Fibroblast of skin of abdomen (primary cell): ENCODE measurements around the gene UBTD1.

Experiments used
- DNase-seq: peaks from one replicate; pipeline ENCODE4 v3.0.0-alpha.2; 2013

UBTD1 gene

DNA sequence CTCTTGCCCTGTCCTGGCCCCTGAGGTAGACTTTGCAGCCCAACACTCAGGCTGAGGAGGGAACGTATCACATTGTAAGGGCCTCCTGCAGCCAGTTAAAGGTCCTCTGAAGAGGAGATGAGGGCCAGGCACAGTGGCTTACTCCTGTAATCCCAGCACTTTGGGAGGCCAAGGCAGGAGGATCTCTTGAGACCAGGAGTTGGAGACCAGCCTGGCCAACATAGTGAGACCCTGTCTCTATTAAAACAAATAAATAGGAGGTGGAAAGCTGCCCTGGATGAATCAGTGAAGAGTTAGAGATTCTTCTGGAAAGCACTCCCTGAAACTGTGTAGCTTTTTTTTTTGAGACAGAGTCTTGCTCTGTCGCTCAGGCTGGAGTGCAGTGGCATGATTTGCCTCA is 88.5 kb downstream of the UBTD1 start:
- no peak for DNase-seq

GRCh38 chr10:97589479-97589878 is 90.8 kb downstream of the UBTD1 start, which contains the start of gene C10orf62:
Gene C10orf62 (plus strand): TSS chr10:97589721. CDS start chr10:97589898, 177 bp downstream.
- DNase-seq = no peak

- DNase-seq = no peak
Observed at GRCh38 chr10:97590082-97590747, 91.5 kb downstream of the UBTD1 start.

GRCh38 chr10:97590748-97591495 is 92.2 kb downstream of the UBTD1 start:
- no peak for DNase-seq

DNA sequence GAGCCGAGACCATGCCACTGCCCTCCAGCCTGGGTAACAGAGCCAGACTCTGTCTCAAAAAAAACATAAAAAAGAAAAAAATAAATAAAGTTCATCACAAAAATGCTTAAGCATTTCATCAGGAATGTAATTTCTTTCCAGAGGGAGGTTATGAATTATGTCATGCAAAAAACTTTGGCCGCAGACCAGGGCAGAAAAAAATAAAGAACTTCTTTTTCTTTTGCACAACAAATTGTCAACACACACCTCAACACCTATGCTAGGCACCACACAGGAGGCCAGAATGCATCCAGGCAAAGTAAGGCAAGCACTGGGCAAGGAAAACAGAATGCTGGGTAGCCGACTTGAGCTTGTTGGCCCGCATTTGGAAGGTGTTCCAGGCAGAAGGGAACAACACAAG is 94.7 kb downstream of the UBTD1 start:
- DNase-seq = peak; percentile 18

DNA sequence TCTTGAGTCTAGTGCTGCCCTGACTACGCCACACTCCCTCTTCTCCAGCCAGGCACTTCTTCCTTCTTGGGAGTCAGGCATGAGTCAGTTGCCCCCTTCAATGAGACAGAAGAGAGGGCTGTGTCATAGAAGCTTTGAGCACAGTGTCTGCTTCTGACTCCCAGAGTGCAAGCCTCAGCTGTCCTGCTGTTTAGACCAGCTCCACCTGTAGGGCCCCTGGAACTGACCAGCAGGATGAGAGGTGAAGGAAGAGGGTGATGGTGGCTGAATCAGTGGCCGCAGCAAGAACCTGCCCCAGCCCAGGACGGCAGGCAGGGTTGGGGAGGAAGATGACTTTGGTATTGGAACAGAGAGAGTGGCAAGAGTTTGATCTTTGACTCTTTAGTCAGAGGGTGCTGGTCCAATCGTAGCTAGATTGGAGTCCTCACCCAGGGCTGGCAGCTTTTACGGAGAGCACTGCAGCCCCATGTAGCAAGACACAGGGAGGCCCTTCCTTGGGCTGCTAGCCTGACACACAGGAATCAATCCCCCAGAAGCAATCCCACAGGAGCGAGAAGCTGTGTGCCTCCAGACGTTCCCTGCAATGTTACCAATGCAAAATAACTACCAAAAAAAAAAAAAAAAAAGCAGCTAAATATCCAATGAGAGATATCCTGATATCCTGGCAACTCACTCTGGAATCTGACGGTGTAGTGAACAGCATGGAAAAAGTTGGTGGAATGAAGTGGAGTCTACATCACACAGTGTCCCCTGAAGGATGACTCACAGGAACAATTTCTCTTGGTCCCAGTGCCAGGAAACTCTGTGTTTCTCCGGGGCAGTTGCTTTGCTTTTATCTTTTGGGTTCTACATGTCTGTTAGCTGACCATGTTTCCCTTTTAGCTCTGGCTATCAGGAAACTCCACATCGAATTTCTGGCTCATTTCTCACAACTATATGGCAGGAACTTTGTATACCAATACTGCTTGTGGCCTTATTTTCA is 97.7 kb downstream of the UBTD1 start:
- DNase-seq = peak; percentile 80

- DNase-seq = no peak
Observed at GRCh38 chr10:97597778-97598177, 99.1 kb downstream of the UBTD1 start.

DNA sequence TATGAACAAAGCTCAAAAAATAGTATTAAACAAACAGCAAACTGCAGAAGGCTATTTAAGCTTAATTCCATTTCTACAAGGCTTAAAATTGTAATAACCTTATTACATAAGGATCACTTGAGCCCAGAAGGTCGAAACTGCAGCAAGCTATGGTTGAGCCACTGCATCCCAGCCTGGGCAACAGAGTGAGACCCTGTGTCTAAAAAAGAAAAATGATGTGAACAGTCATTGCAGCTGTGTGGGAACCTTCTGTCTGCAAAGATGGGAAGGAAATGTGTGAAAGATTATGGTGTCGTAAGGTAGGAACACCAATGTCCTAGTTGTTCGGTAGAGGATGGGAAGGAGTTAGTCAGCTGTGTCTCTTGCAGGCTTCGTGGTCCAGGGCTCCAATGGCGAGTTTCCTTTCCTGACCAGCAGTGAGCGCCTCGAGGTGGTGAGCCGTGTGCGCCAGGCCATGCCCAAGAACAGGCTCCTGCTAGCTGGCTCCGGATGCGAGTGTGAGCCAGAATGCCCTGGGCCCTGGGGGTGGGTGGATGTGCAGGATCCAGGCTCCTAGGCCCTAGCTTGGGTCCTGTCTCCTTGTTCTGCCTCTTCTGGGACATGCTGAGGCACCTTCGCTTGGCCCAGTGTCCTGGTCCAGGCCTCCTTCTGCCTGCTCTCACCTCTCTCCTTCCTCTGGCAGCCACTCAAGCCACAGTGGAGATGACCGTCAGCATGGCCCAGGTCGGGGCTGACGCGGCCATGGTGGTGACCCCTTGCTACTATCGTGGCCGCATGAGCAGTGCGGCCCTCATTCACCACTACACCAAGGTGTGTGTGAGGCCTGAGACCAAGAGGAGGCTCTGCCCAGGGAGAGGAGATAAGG is 99.9 kb downstream of the UBTD1 start:
- no peak for DNase-seq

GRCh38 chr10:97599272-97599619 is 100.5 kb downstream of the UBTD1 start:
- no peak for DNase-seq

DNA sequence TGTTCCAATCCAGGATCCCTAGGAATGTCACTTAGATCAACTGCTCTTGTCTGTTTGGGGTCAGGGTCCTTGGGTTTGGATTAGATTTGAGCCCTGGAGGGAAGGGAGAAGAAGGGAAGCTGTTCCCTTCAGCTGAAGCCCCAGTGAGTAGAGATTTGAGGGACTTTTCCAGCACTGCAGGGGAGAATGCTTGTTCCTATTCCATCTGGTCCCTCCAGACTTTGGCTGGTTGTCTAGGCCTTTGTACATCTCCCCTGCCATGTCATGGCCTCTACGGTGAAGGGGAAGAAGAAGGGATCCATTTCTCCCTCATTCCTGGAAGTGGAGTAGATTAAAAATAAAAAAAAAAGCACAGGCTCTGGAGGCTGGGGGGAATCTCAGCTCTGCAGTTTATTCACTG is 101.9 kb downstream of the UBTD1 start:
- no peak for DNase-seq

GRCh38 chr10:97601268-97602215 is 102.8 kb downstream of the UBTD1 start:
- DNase-seq = no peak

GRCh38 chr10:97607095-97607636 is 108.4 kb downstream of the UBTD1 start:
- DNase-seq = no peak

- DNase-seq = no peak
Observed at GRCh38 chr10:97608991-97609561, 110.4 kb downstream of the UBTD1 start.

- DNase-seq = no peak
Observed at GRCh38 chr10:97611473-97611872, 112.7 kb downstream of the UBTD1 start.

- DNase-seq = peak; percentile 45
Observed at GRCh38 chr10:97612386-97612785, 113.7 kb downstream of the UBTD1 start.

DNA sequence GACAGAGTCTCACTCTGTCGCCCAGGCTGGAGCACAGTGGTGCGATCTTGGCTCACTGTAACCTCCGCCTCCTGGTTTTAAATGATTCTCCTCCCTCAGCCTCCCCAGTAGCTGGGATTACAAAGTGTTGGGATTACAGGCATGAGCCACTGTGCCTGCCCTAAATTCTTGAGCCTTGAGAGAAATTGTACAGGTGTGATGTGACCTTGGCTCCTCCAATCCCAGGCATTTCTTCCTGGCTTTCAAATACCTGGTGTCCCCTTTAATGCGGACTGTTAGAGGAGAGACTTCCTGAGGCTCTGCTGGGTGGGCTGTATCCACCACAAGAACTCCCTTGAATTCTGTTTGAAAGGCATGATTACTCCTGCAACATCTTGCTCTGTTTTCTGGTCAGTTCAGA is 119.6 kb downstream of the UBTD1 start:
- no peak for DNase-seq

DNA sequence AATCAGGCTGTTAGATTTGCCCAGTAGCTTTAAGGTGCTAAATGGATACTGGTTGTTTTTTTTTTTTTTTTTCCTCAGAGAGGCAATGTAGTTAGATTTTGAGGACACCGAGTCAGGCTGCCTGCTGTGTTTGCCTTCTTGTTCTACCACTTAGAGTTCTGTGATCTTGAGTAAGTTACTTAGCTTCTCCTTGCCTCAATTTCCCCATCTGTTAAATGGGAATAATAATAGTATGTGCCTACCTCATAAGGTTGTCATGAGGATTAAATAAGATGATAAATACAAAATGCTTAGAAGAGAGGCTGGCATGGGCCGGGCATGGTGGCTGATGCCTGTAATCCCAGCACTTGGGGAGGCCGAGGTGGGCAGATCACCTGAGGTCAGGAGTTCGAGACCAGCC is 120.0 kb downstream of the UBTD1 start:
- no peak for DNase-seq
